Measurements from ENCODE around the gene PLD5. TPM values are rescaled to one million over a fixed set of nuclear protein-coding genes. Genes with fewer than 3 reads are reported as not detected.

Gene PLD5
- total and polyA plus RNA-seq, 8 donors = 0.04 to 0.71 (median 0.24) TPM; not detected in 2

DNA sequence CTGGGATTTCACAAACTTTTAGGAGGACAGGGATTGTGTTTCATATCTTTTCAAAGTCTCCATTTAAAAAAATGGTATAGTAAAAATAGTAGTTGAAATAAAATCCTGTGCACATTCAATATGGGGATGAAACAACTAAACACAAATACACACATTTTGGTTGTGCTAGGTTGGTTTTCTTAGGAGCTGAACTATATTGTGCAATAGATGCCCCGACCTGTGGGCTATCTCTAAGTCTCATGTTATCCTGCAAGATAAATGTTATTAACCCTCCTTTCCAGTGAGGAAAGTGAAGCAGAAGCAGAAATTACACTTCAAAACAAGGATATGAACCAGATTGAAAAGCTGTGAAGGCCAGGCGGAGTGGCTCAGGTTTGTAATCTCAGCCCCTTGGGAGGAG, 1.3 kb upstream of the PLD5 start:
- WGBS, 2 donors = 55 to 56% methylated on average over 2 of the region's 2 CpGs
- FAIRE-seq (no peak), DNase-seq (no peak), ATAC-seq (no peak)
- Histone ChIP-seq H3K4me3 (no peak overlapping the region), H3K27ac (no peak overlapping the region), H3K27me3 (peaks cover 0 to 15% (median 2%) of the 10 kb centered on the region in 4 donors), H3K36me3 (no peaks in the 10 kb centered on the region), H3K9me3 (no peaks in the 10 kb centered on the region), H3K4me1 (peaks cover 0 to 3% (median 0%) of the 10 kb centered on the region in 3 donors)
- intact Hi-C loops (cut with DNase I) = no loop called here
- TF ChIP-seq, protein P1, sequence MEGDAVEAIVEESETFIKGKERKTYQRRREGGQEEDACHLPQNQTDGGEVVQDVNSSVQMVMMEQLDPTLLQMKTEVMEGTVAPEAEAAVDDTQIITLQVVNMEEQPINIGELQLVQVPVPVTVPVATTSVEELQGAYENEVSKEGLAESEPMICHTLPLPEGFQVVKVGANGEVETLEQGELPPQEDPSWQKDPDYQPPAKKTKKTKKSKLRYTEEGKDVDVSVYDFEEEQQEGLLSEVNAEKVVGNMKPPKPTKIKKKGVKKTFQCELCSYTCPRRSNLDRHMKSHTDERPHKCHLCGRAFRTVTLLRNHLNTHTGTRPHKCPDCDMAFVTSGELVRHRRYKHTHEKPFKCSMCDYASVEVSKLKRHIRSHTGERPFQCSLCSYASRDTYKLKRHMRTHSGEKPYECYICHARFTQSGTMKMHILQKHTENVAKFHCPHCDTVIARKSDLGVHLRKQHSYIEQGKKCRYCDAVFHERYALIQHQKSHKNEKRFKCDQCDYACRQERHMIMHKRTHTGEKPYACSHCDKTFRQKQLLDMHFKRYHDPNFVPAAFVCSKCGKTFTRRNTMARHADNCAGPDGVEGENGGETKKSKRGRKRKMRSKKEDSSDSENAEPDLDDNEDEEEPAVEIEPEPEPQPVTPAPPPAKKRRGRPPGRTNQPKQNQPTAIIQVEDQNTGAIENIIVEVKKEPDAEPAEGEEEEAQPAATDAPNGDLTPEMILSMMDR (IDR thresholded peaks at IDR 0.05) = no peak

DNA sequence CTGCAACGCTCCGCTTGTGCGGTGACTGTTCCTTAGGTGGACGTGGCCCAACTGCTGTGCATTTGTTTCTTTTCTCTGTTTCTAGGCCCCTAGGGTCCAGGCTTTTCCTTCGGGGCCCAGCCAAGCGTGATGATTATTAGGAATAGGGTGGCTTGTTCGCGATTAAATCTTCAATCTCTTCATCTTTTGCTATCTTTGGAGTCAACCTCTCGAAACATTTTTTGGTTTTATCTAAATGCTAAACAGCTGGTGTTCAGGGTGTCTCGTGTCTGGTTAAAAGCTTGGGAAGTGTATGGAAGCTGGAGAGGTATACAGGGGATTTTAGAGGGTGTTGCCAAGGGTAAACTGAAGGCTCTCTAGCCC, 844 bp upstream of the PLD5 start:
- intact Hi-C loops (cut with DNase I) = no loop called here
- 7 to 9% methylated on average over 10 of the region's 10 CpGs for WGBS, 2 donors
- no peak for DNase-seq

DNA sequence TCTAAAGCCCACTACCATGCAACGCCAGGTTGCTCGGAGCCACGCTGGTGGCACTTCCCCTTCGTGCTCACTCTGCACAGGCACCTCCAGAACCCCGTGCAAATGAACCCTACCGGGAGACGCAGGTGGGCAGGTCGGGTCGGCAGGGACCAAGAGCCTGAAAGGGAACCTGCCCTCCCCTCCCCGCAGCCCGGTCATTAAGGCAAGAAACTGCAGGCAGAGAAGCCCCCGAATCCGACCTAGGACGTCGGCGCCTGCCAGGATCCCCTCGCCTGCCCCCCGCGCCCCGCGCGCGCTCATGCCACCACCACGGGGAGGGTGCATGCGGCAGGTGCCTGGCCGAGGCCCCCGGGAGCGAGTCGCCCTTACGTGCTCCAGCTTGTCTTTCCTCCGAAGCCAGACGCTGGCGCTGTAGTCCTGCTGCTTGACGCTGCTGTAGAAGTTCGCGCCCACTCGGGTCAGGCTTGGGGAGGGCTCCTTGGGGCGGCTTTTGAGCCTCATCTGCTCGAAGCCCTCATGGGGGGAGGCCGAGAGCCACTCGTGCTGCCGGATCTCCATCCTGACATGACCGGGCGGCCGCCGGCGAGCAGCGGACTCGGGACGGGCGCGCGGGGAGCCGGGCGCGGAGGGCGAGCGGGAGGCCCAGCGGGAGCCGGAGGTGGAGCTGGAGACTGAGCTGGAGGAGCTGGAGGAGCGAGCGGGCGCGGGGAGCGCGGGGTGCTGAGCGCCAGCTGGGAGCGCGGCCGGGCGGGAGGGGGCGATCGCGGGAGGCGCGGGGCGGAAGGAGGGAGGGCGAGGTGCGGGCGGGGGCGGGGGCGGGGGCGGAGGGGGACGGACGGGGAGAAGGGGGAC, 552 bp downstream of the PLD5 start:
- peaks cover 0 to 3% (median 0%) of the 10 kb centered on the region in 3 donors for H3K4me1 ChIP-seq
- peaks cover 0 to 15% (median 2%) of the 10 kb centered on the region in 4 donors for H3K27me3 ChIP-seq
- peak overlapping the region; percentile 10 to 45 (median 22) for H3K4me3 ChIP-seq
- H3K36me3 ChIP-seq = no peaks in the 10 kb centered on the region
- 1% methylated on average over 59 to 81 of the region's 85 CpGs for WGBS, 2 donors
- no peak overlapping the region for H3K27ac ChIP-seq
- intact Hi-C loops (cut with DNase I) = no loop called here
- ATAC-seq = peak in 3 of 4 donors; percentile 65 to 85 (median 76)
- FAIRE-seq = no peak
- no peaks in the 10 kb centered on the region for H3K9me3 ChIP-seq
- TF ChIP-seq, protein P1 (IDR thresholded peaks at IDR 0.05) = no peak
- peak; percentile 2 to 78 (median 20) for DNase-seq

More for the DNA sequence above, 844 bp upstream of the PLD5 start:
- H3K27ac ChIP-seq = no peak overlapping the region
- FAIRE-seq (no peak), ATAC-seq (no peak)
- no peaks in the 10 kb centered on the region for H3K36me3 ChIP-seq
- H3K4me3 ChIP-seq = peak overlapping the region in 1 of 4 donors; percentile 45
- peaks cover 0 to 3% (median 0%) of the 10 kb centered on the region in 3 donors for H3K4me1 ChIP-seq
- H3K27me3 ChIP-seq = peaks cover 0 to 15% (median 2%) of the 10 kb centered on the region in 4 donors
- no peaks in the 10 kb centered on the region for H3K9me3 ChIP-seq
- TF ChIP-seq, protein P1 (IDR thresholded peaks at IDR 0.05) = no peak

DNA sequence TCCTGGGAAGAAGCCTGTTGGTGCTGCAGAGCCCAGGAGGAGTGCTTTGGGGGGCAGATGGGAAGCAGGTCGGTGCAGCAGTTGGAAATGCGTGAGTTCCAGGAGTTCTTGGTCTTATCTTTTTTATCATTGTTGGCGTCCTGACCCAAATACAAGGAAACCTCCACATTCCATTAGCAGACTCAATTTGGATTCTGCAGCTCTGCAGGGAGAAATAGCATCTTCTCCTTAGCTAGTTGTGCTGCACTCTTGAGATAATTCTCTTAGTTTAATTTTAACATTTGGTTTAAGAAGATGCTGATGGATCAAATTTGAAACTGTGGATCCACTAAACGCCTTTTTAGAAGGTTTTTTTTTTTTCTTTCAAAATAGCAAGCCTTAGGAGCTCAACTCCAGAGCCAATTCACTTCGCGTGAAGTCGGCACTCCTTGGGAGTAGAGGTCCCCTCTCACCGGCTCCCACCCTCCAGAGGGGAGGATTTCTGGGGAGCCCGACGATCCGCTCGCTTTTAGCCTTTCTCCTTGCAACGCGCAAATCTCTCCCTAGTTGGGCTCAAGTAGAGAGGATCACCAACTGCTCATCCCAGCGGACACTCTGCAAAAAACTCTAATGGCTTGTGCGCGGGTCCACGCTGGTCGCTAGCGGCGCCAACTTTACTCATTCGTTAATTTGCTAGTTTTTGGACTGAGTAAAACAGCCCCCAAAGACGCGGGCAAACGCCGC, 1.3 kb downstream of the PLD5 start:
- intact Hi-C loops (cut with DNase I) = no loop called here
- no peak for ATAC-seq
- no peak for FAIRE-seq
- Histone ChIP-seq H3K4me1 (peaks cover 0 to 3% (median 0%) of the 10 kb centered on the region in 3 donors), H3K9me3 (no peaks in the 10 kb centered on the region), H3K27ac (no peak overlapping the region), H3K27me3 (peaks cover 0 to 15% (median 2%) of the 10 kb centered on the region in 4 donors), H3K36me3 (no peaks in the 10 kb centered on the region), H3K4me3 (peak overlapping the region in 1 of 4 donors; percentile 45)
- TF ChIP-seq, protein P1 (IDR thresholded peaks at IDR 0.05) = no peak
- WGBS, 2 donors = 4 to 5% methylated on average over 26 of the region's 26 CpGs
- DNase-seq = no peak
